NCI-H524 (cell line): ENCODE results near the gene MPP2.
"Not testable (repeated sequence)": the region's sequence is repeated elsewhere in the genome, so short reads cannot be mapped to it uniquely, and the experiment has no call there.

ENCODE experiments used
- DNase-seq, 2 experiments: peaks; one replicate each; lab custom pipeline; 2025; lab: John Stamatoyannopoulos, UW

The MPP2 gene

GRCh38 chr17:43907425-43907981 lies at the start of gene MPP2:
MPP2 (minus strand) TSS chr17:43907536; CDS start chr17:43904460, 3,076 bp downstream.
- DNase-seq, result peak; percentile 83 to 91

GRCh38 chr17:43956222-43956621 lies 48.9 kb upstream of the MPP2 start:
- no peak for DNase-seq

GRCh38 chr17:43953746-43954145 lies 46.4 kb upstream of the MPP2 start, which contains the start of gene PYY:
PYY (minus strand) TSS chr17:43953940; CDS start chr17:43953483, 457 bp downstream.
- no peak for DNase-seq

- peak in 1 of 2 experiments; percentile 30 for DNase-seq
Measured at GRCh38 chr17:43952724-43953666, 45.7 kb upstream of the MPP2 start.

- peak; percentile 51 to 72 for DNase-seq
Measured at GRCh38 chr17:43952351-43952723, 45.0 kb upstream of the MPP2 start.

GRCh38 chr17:43951750-43952149 lies 44.4 kb upstream of the MPP2 start:
- DNase-seq, result no peak

GRCh38 chr17:43950554-43950953 lies 43.2 kb upstream of the MPP2 start:
- no peak for DNase-seq

GRCh38 chr17:43949781-43950180 lies 42.4 kb upstream of the MPP2 start:
- no peak for DNase-seq

GRCh38 chr17:43946781-43947180 lies 39.4 kb upstream of the MPP2 start:
- no peak for DNase-seq

- DNase-seq, result no peak
Measured at GRCh38 chr17:43945074-43945829, 37.9 kb upstream of the MPP2 start.

GRCh38 chr17:43942051-43942685 lies 34.8 kb upstream of the MPP2 start, which contains the start of gene PPY:
PPY (minus strand) TSS chr17:43942476; CDS start chr17:43941654, 822 bp downstream.
- no peak for DNase-seq

- DNase-seq, result peak; percentile 33 to 82
Measured at GRCh38 chr17:43940630-43941029, 33.3 kb upstream of the MPP2 start.

GRCh38 chr17:43939886-43940285 lies 32.5 kb upstream of the MPP2 start:
- DNase-seq, result no peak

- DNase-seq, result not testable (repeated sequence)
Measured at GRCh38 chr17:43939452-43939851, 32.1 kb upstream of the MPP2 start.

GRCh38 chr17:43938838-43939182 lies 31.5 kb upstream of the MPP2 start:
- DNase-seq, result no peak

- DNase-seq, result no peak
Measured at GRCh38 chr17:43936434-43936833, 29.1 kb upstream of the MPP2 start.

- no peak for DNase-seq
Measured at GRCh38 chr17:43935926-43936261, 28.6 kb upstream of the MPP2 start.

- no peak for DNase-seq
Measured at GRCh38 chr17:43935204-43935925, 28.0 kb upstream of the MPP2 start.

- no peak for DNase-seq
Measured at GRCh38 chr17:43932923-43933322, 25.6 kb upstream of the MPP2 start.

GRCh38 chr17:43932357-43932756 lies 25.0 kb upstream of the MPP2 start:
- DNase-seq, result no peak

GRCh38 chr17:43931062-43931571 lies 23.8 kb upstream of the MPP2 start:
- DNase-seq, result no peak
